HG03103 (cell line): ENCODE measurements around the gene UBAP2L.

Source experiments
- ATAC-seq: cut with Tn5 transposase; IDR thresholded peaks from one replicate; pipeline ENCODE4 v1.9.1; 2021; ENCODE audit warnings: low read depth; ENCODE audit not compliant: unreplicated experiment

Gene UBAP2L

GRCh38 chr1:154220071-154220969, at the start of gene UBAP2L:
Gene UBAP2L, plus strand, starts transcription at chr1:154220955. Its CDS starts 4,169 bp downstream, at chr1:154225124.
- ATAC-seq, result peak; percentile 91

DNA sequence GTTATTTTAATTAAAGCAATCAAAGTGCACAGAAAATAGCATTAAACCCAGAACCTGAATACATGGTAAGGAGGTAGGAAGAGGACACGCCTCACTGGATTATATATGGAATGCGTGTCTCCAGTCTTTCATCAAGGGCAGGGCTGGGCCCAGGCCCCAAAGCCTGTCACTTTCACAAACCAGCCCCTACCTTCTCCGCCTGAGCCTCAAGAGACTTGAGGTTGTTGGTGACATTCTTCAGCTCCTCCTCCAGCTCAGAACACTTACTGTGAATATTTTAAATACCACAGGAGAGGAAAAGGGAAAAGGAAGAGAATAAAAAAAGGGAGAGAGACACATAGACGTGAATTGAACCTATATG, 49.6 kb upstream of the UBAP2L start:
- no peak for ATAC-seq

- ATAC-seq, result no peak
These were observed 48.9 kb upstream of the UBAP2L start for GRCh38 chr1:154171880-154172279.

- ATAC-seq, result no peak
These were observed 46.1 kb upstream of the UBAP2L start for GRCh38 chr1:154174654-154175053.

- no peak for ATAC-seq
These were observed 44.4 kb upstream of the UBAP2L start for GRCh38 chr1:154176337-154176736.

DNA sequence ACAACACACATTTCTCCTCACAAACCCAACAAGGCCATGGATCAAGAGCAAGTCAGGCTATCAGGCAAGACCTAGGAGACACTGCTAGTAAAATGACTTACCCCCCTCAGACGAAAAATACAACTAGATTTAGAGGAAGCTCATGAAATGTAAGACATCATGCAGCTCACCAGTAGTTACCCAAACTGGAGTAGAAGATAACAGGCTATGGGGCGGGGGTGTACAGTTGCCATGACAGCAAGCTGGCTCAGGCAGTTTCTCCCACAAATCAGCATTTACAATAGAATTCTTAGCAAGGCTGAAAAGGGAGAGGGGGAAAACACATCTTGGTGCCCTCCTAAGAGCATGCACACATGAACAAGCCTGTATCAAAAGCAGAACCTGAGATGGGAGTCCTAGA, 42.7 kb upstream of the UBAP2L start:
- ATAC-seq, result no peak

DNA sequence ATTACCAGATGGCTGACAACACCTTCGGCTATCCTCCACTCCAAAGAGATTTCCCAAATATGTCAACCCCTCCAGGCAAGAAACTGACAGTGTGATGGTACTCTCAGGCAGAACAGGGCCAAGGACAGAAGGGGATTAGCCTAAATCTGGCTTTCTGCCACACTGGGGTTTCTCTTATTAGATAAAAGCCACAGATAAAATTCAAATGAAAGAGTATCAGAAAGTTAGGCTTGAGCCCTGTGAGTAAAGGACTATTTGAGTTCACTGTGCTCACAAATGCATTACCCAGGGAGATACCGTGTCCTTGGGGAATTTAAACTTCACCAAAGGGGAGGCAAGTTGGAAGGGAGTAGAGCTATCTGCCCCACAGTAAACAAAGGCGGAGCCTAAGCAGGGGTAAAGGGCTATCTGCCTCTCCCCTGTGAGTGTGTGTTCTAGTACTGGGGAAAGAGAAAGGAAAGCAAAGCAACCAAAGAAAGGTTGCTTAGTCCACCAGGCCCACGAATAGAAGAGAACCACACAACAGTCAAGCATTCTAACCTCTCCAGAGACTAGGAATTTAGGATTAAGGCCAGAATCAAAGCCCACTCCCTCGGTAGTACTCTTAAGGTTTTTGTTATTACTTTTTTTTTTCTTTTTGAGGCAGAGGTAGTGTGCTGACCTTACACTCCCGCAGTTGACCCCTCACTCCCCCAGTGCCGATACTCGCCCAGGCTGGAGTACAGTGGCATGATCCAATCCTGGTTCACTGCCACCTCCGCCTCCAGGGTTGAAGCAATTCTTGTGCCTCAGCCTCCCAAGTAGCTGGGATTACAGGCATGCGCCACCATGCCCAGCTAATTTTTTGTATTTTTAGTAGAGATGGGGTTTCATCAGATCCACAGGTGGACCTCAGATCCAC, 41.6 kb upstream of the UBAP2L start:
- no peak for ATAC-seq

- no peak for ATAC-seq
These were observed 40.6 kb upstream of the UBAP2L start for GRCh38 chr1:154179946-154180687.

DNA sequence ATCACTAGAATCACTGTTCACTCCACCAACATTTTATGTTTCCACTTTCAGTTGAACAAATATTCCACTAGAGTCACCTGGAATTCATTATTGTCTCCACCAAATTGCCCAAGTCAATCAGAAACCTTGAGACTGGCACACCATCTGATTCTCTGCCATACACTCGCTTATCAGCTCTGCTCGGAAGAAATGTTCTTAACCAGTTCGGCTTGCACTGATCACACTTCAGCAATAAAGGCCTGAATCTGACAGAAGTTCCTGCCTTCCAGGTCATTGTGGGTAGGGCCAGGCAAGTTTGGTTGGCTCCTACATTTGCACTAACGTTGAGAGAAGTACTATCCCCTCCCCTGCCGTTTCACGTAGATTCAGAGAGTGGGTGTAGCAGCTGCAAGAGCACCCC, 38.8 kb upstream of the UBAP2L start:
- ATAC-seq, result no peak

GRCh38 chr1:154182344-154183045, 38.3 kb upstream of the UBAP2L start:
- no peak for ATAC-seq

DNA sequence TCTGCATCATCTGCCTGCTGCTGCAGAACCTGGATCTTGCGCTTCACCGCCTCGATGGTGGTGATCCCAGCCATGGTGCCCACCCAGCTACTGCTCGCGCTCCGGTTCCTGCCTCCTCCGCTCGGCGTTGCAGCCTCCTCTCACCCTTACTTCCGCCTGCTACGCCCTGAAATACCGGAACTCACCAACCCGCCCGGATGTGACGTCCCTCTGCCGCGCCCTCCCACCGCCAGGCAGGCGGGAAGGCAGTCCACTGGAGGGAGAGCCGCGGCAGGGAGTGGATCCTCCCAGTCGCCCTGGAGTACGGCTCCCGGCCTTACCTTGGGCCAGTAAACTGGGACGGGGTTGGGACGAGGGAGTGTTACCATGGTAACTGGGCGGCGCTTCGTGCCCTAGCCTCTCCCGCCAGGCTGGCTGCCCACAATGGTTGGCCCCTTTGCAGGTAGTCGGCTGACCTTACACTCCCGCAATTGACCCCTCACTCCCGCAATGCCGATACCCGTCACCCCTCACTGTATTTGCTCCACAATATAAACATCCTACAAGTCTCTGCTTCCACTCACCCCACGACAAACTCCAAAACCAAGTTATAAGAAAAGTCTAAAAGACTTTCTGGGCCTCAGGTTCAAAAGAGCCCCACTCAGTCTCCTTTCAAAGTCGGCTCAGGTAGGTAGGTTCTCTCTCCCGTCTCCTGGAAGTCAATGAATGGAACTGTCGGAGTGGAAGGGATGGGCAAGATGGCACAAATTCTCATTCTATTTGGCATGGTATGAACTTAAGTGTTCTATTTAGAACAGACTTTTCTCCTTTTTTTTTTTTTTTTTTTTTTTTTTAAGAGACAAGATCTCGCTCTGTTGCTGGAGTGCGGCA, 37.5 kb upstream of the UBAP2L start:
- ATAC-seq, result peak; percentile 61

- ATAC-seq, result no peak
These were observed 34.6 kb upstream of the UBAP2L start for GRCh38 chr1:154186177-154186576.

DNA sequence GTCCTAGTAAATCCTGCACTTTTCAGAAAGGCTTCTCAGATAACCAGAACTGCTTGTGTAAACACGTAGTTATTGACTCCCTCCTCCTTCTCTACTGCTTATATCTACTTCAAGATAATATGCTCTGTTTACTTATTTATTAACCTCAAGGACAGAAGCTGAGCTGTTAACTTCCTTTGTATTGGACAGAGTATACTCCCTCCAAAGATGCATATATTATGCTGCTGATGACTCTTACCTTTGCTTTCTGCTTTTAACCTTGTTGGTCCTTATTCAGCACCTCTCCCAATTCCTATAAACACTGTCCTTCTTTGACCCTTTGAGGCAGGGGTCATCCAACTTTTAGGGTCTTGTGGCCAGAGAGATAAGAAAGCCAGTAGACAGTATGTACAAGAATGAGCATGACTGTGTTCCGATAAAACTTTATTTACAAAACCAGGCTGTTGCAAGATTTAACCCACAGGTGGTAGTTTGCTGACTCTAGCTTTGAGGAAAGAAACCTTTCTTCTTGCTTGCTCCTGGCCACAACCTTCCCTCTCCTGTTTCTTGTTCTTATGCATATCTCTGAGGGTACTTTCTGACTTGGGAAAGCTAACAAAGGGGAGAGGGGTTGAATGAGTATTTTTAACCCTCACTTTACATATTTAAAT, 33.8 kb upstream of the UBAP2L start:
- ATAC-seq, result no peak

GRCh38 chr1:154190550-154190949, 30.2 kb upstream of the UBAP2L start:
- ATAC-seq, result no peak

DNA sequence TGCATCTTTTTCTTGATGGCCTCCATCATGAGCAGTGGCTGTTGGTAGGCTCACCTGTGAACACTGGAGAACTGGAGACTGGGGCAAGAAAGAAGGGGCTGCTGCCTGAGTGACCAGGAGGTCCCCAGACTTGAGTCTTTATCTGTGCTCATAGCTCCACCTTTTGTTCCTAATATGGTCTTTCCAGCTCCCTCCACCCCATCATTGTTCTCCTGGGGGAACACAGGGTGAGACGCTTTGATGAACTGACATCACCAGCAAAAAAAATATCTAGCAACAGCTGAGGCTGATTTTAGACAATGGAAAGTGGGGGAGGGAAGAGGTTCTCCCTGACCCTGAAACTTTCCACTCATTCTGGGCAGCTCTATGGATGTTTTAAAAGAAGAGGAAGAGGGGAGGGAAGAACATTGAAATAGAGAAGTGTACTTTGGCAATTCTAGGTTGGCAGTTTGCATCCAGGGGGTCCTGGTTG, 28.7 kb upstream of the UBAP2L start, which contains the start of gene TPM3:
TPM3 (minus strand) TSS at position 111 of the 472 bp plus-strand sequence; CDS start at position 29, 82 bp downstream.
- no peak for ATAC-seq

DNA sequence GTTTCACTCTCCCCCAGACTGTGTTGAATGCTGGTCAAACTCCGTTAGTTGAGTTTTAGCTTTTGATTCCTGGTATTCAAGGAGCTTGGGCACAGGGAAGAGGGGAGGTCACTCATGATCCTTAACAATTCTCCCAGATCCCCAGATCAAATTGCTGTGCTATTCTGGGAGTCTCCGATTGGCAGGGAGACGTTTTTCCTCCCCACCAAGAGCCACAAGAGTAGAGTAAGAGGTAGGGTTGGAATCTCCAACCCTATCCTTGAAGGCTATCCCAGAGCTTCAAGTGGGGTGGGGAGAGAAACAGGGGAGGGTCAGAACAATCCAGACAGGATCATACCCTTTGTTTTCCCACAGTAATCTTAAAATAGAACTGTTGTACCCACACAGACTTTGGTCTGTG, 28.3 kb upstream of the UBAP2L start:
- no peak for ATAC-seq

- ATAC-seq, result no peak
These were observed 26.9 kb upstream of the UBAP2L start for GRCh38 chr1:154193821-154194220.

DNA sequence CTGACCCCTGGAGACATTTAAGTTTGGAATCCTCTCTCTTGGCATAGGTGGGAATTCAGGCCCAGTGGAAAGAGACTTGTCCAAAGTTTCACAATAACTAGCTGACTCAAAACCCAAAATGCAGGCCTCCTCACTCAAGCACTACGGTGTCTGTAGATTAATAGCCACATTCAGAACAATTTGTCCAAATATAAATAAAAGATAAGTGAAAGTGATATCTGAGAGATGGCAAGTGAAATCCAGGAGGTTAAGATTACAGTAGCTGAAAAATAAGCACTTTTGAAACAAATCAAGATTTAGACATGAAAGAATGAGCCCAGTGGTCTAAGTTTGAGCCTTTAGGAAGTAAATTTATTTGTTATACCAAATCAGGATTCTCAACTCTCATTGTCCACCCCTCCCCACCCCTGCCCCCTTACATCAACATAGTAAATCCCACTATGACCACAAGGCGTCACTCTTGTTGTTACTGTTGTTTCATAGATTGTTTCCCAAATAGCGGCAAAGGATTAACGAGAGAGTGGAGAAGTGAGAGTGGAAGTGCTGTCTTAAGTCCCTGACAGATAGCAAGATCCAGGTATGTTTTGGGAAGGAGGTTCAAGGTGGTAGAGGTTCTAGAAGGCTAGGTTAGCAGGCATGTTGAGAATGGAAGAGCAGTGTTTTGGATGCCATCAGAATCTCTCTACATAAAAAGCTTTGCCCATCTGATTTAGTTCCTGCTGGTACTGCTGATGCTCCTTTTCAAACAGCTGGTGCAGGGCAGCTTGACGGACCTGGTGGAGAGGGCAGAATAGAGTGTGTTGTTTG, 21.8 kb upstream of the UBAP2L start:
- no peak for ATAC-seq
